PC-3 (cell line): ENCODE measurements around the gene GSTK1. TPM values are rescaled to one million over a fixed set of nuclear protein-coding genes. Genes with fewer than 3 reads are reported as not detected.

ENCODE experiments used
- ATAC-seq: fragments of 200-7000 bp; cut with Tn5 transposase; 2 replicates; pipeline ENCODE4 v1.9.1; 2020; ENCODE audit warnings: mild to moderate bottlenecking, moderate library complexity
- BruUV-seq: library from RNA; stranded (reverse); fragments of 400-500 nt; replicated peaks from 2 replicates; lab custom pipeline; 2021; lab: Mats Ljungman, UMichigan
- CTCF ChIA-PET: fragments of 300-600 bp; sonication (Branson Sonifier 250); formaldehyde crosslinking; loops from one replicate; lab custom pipeline; 2022; ENCODE audit warnings: antibody characterized with exemption; lab: Charles Lee
- POLR2A ChIA-PET: fragments of 300-600 bp; sonication (Branson Sonifier 250); formaldehyde crosslinking; loops from one replicate; lab custom pipeline; 2022; ENCODE audit warnings: antibody characterized with exemption; ENCODE audit not compliant: unreplicated experiment; lab: Charles Lee
- DNase-seq: peaks from one replicate; pipeline ENCODE4 v3.0.0-alpha.2; 2015
- H2AFZ ChIP-seq: fragments of 300-600 bp; sonication (generic); 2 replicates; pipeline ENCODE4 v1.6.0; 2016; ENCODE audit warnings: antibody characterized with exemption, low read length
- H3F3A ChIP-seq: fragments of 300-600 bp; sonication (generic); one replicate; pipeline ENCODE4 v1.6.0; 2017; ENCODE audit warnings: antibody characterized with exemption, low read length, control low read depth, mild to moderate bottlenecking; ENCODE audit not compliant: unreplicated experiment
- H3K27ac ChIP-seq: fragments of 300-600 bp; sonication (generic); 2 replicates; pipeline ENCODE4 v1.5.1; 2016; ENCODE audit warnings: mild to moderate bottlenecking, low read length
- H3K27me3 ChIP-seq: fragments of 300-600 bp; sonication (generic); 2 replicates; pipeline ENCODE4 v1.6.1; 2016; ENCODE audit warnings: low read length, mixed read lengths
- H3K36me3 ChIP-seq: fragments of 300-600 bp; sonication (generic); 2 replicates; pipeline ENCODE4 v1.6.1; 2016; ENCODE audit warnings: low read depth, mixed run types, low read length, mixed read lengths
- H3K4me1 ChIP-seq: fragments of 300-600 bp; sonication (generic); 2 replicates; pipeline ENCODE4 v1.5.1; 2016; ENCODE audit warnings: low read length; ENCODE audit not compliant: insufficient read depth
- H3K4me2 ChIP-seq: fragments of 300-600 bp; sonication (generic); 2 replicates; pipeline ENCODE4 v1.6.0; 2016; ENCODE audit warnings: low read length
- H3K4me3 ChIP-seq: fragments of 300-600 bp; sonication (generic); 2 replicates; pipeline ENCODE4 v1.5.1; 2016; ENCODE audit warnings: mild to moderate bottlenecking, low read length, mixed read lengths
- H3K79me2 ChIP-seq: fragments of 300-600 bp; sonication (generic); 2 replicates; pipeline ENCODE4 v1.6.1; 2017; ENCODE audit warnings: low read length, mixed read lengths
- H3K9ac ChIP-seq: fragments of 300-600 bp; sonication (generic); 2 replicates; pipeline ENCODE4 v1.6.0; 2016; ENCODE audit warnings: mild to moderate bottlenecking, low read length
- H3K9me2 ChIP-seq: fragments of 300-600 bp; sonication (generic); replicated peaks from 2 replicates; pipeline ENCODE4 v1.6.1; 2016; ENCODE audit warnings: mixed run types, low read length, mixed read lengths
- H3K9me3 ChIP-seq: fragments of 300-600 bp; sonication (generic); 2 replicates; pipeline ENCODE4 v1.6.1; 2016; ENCODE audit warnings: low read length, mixed read lengths
- H4K20me1 ChIP-seq: fragments of 300-600 bp; sonication (generic); 2 replicates; pipeline ENCODE4 v1.6.1; 2016; ENCODE audit warnings: low read length, mixed read lengths
- CTCF ChIP-seq: fragments of 300-600 bp; sonication (generic); conservative IDR thresholded peaks from 2 replicates; pipeline ENCODE4 v1.5.1; 2017; ENCODE audit warnings: antibody characterized with exemption, low read depth, mild to moderate bottlenecking, low read length
- EZH2 ChIP-seq: fragments of 300-600 bp; sonication (generic); IDR thresholded peaks from one replicate; pipeline ENCODE4 v1.6.1; 2017; ENCODE audit warnings: antibody characterized with exemption, mild to moderate bottlenecking, low read length; ENCODE audit not compliant: unreplicated experiment
- EZH2phosphoT487 ChIP-seq: fragments of 300-600 bp; sonication (generic); IDR thresholded peaks from 2 replicates; pipeline ENCODE4 v1.6.1; 2018; ENCODE audit warnings: mild to moderate bottlenecking, antibody characterized with exemption, low read length, borderline replicate concordance
- intact Hi-C: fragments of 100-400 bp; cut with micrococcal nuclease; formaldehyde crosslinking; loops from 2 replicates; pipeline ENCODE4 v1.9.0; 2023
- total RNA-seq: library from RNA; depleted of rRNA; stranded (reverse); fragments of >200 nt; gene quantifications from 2 replicates; pipeline ENCODE4 v1.2.3, GENCODE V29; 2014

The GSTK1 gene
- total RNA-seq, 1 experiment from 2014 or later: 111 TPM

GRCh38 chr7:143292876-143293275 lies 29.6 kb downstream of the GSTK1 start:
- H3K4me3 ChIP-seq: no peak overlapping the region
- ChIA-PET POLR2A (no interaction called here), CTCF (no interaction called here)
- H3K4me2 ChIP-seq: no peak overlapping the region
- BruUV-seq: no TSS peak
- H2AFZ ChIP-seq: no peak overlapping the region
- H3K9me3 ChIP-seq: no peaks in the 10 kb centered on the region
- intact Hi-C loops: no loop called here
- DNase-seq (no peak), ATAC-seq (no peak)
- H3F3A ChIP-seq: no peaks in the 10 kb centered on the region
- no peaks in the 10 kb centered on the region for H3K9me2 ChIP-seq
- peaks cover 33% of the 10 kb centered on the region for H4K20me1 ChIP-seq
- H3K36me3 ChIP-seq: peaks cover 54% of the 10 kb centered on the region
- TF ChIP-seq CTCF (no peak), EZH2phosphoT487 (no peak), EZH2 (no peak)
- peaks cover 43% of the 10 kb centered on the region for H3K4me1 ChIP-seq
- no peaks in the 10 kb centered on the region for H3K27me3 ChIP-seq
- no peak overlapping the region for H3K27ac ChIP-seq
- peaks cover 71% of the 10 kb centered on the region for H3K79me2 ChIP-seq
- H3K9ac ChIP-seq: no peak overlapping the region

DNA sequence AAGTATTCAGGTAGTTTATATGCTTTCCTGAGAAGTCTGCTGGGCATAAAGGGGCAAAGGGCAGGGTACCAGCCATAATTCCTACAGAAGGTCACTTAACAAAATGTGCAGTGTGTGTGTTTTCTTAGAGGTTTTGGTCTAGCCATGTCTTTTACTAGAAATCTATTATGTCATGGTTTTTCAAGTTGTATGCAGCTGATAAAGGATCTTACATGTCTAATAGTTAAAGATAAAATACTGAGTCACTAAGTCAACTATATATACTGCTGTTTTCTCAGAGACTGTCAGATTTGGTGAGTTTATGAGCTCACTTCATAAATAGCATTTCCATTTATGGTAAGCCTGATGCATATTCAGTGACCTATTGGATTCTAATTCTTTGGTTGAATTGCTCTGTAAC lies 32.6 kb downstream of the GSTK1 start:
- ChIA-PET POLR2A (interaction anchor here (0.6 to 1.3 kb wide), 3 partner anchors 16 to 33 kb away, joined by 5 to 13 read pairs (median 7); partner anchors contain the start of gene GSTK1), CTCF (interaction anchor here (0.6 to 1.8 kb wide), 4 partner anchors 38 to 408 kb away, joined by 3 to 6 read pairs (median 4); no protein-coding TSS in a partner anchor)
- peaks cover 25% of the 10 kb centered on the region for H4K20me1 ChIP-seq
- TF ChIP-seq CTCF (no peak), EZH2 (no peak), EZH2phosphoT487 (no peak)
- no peak overlapping the region for H2AFZ ChIP-seq
- intact Hi-C loops: no loop called here
- DNase-seq (peak; percentile 75), ATAC-seq (peak; percentile 77)
- H3K9me2 ChIP-seq: no peaks in the 10 kb centered on the region
- peak overlapping the region; percentile 17; the same call in 1 of the 2 replicates for H3K27ac ChIP-seq
- peak overlapping the region; percentile 27 for H3K4me2 ChIP-seq
- BruUV-seq: no TSS peak
- no peaks in the 10 kb centered on the region for H3K9me3 ChIP-seq
- peaks cover 7% of the 10 kb centered on the region for H3F3A ChIP-seq
- no peak overlapping the region for H3K4me3 ChIP-seq
- H3K36me3 ChIP-seq: peaks cover 77% of the 10 kb centered on the region
- no peaks in the 10 kb centered on the region for H3K27me3 ChIP-seq
- H3K79me2 ChIP-seq: peaks cover 51% of the 10 kb centered on the region
- H3K9ac ChIP-seq: no peak overlapping the region
- H3K4me1 ChIP-seq: peaks cover 56% of the 10 kb centered on the region

GRCh38 chr7:143296686-143297085 lies 33.4 kb downstream of the GSTK1 start:
- Histone ChIP-seq H3K27ac (0 out of 2 replicates have a peak overlapping the region, but pooled peaks have one; percentile 17), H2AFZ (no peak overlapping the region), H3K36me3 (peaks cover 75% of the 10 kb centered on the region), H3K9me2 (no peaks in the 10 kb centered on the region), H3K9ac (no peak overlapping the region), H3K4me2 (peak overlapping the region; percentile 27; the same call in 1 of the 2 replicates), H3K4me3 (no peak overlapping the region), H3K79me2 (peaks cover 43% of the 10 kb centered on the region), H4K20me1 (peaks cover 20% of the 10 kb centered on the region), H3K27me3 (no peaks in the 10 kb centered on the region), H3K9me3 (no peaks in the 10 kb centered on the region), H3F3A (peaks cover 8% of the 10 kb centered on the region), H3K4me1 (peaks cover 59% of the 10 kb centered on the region)
- intact Hi-C loops: no loop called here
- no TSS peak for BruUV-seq
- no peak for DNase-seq
- no peak for TF ChIP-seq EZH2
- CTCF ChIA-PET: interaction anchor here (1.8 kb wide), 1 partner anchor 56 kb away, joined by 6 read pairs; no protein-coding TSS in a partner anchor
- POLR2A ChIA-PET: interaction anchor here (1.3 kb wide), 1 partner anchor 34 kb away, joined by 7 read pairs; the partner anchor contains the start of gene GSTK1
- ATAC-seq: no peak
